Karpas-422 (cell line): ENCODE results near the gene EVI5. TPM values are rescaled to one million over a fixed set of nuclear protein-coding genes. Genes with fewer than 3 reads are reported as not detected.

Experiments used
- DNase-seq: peaks from one replicate; pipeline ENCODE4 v3.0.0-alpha.2; 2015
- H2AFZ ChIP-seq: fragments of 200-600 bp; sonication (generic); 2 replicates; pipeline ENCODE4 v1.6.1; 2014; ENCODE audit warnings: antibody characterized with exemption, low read length, mixed read lengths
- H3K27ac ChIP-seq: fragments of 200-600 bp; sonication (generic); 2 replicates; pipeline ENCODE4 v1.5.1; 2014; ENCODE audit warnings: mild to moderate bottlenecking, low read length, moderate library complexity
- H3K27me3 ChIP-seq: fragments of 200-600 bp; sonication (generic); 2 replicates; pipeline ENCODE4 v1.6.1; 2014; ENCODE audit warnings: low read length, mixed read lengths
- H3K36me3 ChIP-seq: fragments of 200-600 bp; sonication (generic); 2 replicates; pipeline ENCODE4 v1.6.1; 2014; ENCODE audit warnings: low read length, mixed read lengths; ENCODE audit not compliant: insufficient read depth
- H3K4me1 ChIP-seq: fragments of 200-600 bp; sonication (generic); 2 replicates; pipeline ENCODE4 v1.6.1; 2014; ENCODE audit warnings: mild to moderate bottlenecking, low read length, mixed read lengths
- H3K4me2 ChIP-seq: fragments of 200-600 bp; sonication (generic); 2 replicates; pipeline ENCODE4 v1.6.1; 2014; ENCODE audit warnings: low read length, low read depth, mild to moderate bottlenecking; ENCODE audit not compliant: poor library complexity, severe bottlenecking
- H3K4me3 ChIP-seq: fragments of 200-600 bp; sonication (generic); 2 replicates; pipeline ENCODE4 v1.5.1; 2014; ENCODE audit warnings: mild to moderate bottlenecking, antibody characterized with exemption, low read length, mixed read lengths
- H3K79me2 ChIP-seq: fragments of 200-600 bp; sonication (generic); 2 replicates; pipeline ENCODE4 v1.6.1; 2014; ENCODE audit warnings: mild to moderate bottlenecking, low read length, mixed read lengths
- H3K9ac ChIP-seq: fragments of 200-600 bp; sonication (generic); 2 replicates; pipeline ENCODE4 v1.6.0; 2014; ENCODE audit warnings: low read length
- H3K9me2 ChIP-seq: fragments of 200-600 bp; sonication (generic), shearing (Covaris generic); replicated peaks from 2 replicates; pipeline ENCODE4 v1.6.0; 2014; ENCODE audit warnings: mild to moderate bottlenecking, low read length, moderate library complexity; ENCODE audit not compliant: insufficient read depth
- H3K9me3 ChIP-seq: fragments of 300-700, 200-600 bp; sonication (generic); 2 replicates; pipeline ENCODE4 v1.6.1; 2014; ENCODE audit warnings: low read length, mixed read lengths
- H4K20me1 ChIP-seq: fragments of 200-600 bp; sonication (generic); 2 replicates; pipeline ENCODE4 v1.6.1; 2014; ENCODE audit warnings: mild to moderate bottlenecking, antibody characterized with exemption, low read length, low read depth; ENCODE audit not compliant: insufficient read depth
- total RNA-seq: library from RNA; depleted of rRNA; stranded (reverse); fragments of >200 nt; shearing (Covaris generic); gene quantifications from 2 replicates; pipeline ENCODE4 v1.2.3, GENCODE V29; 2014; ENCODE audit warnings: low replicate concordance

EVI5 gene
- total RNA-seq, 1 experiment from 2014 or later: 11.4 TPM

DNA sequence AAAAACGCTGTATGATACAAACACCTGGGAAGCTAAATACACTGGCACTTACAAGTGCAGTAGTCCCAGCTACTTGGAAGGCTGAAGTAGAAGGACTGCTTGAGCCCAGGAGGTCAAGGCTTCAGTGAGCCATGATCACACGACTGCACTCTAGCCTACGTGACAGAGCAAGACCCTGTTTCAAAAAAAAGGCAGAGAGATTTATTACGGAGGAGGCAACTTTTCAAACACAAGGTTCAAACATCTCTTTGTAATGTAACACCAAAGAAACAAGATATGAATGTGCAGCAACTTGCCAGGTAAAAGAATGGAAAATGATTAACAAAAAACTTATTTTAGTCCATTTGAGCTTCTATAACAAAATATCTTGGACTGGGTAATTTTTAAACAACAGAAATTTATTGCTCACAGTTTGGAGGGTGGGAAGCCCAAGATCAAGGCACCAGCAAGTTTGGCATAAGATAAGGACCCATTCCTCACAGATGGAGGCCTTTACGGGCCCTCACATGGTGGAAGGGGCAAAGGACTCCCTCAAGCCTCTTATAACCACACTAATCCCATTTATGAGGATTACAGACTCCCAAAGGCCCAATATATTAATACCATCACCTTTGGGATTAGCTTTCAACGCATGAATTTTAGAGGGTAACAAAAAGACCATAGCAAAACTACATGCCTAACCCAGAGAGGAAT, 73.3 kb downstream of the EVI5 start:
- no peaks in the 10 kb centered on the region for H3K79me2 ChIP-seq
- no peaks in the 10 kb centered on the region for H3K36me3 ChIP-seq
- H3K4me3 ChIP-seq: no peak overlapping the region
- H3K9me2 ChIP-seq: no peaks in the 10 kb centered on the region
- H3K9me3 ChIP-seq: no peaks in the 10 kb centered on the region
- H2AFZ ChIP-seq: no peak overlapping the region
- no peak overlapping the region for H3K27ac ChIP-seq
- H3K9ac ChIP-seq: no peak overlapping the region
- no peak overlapping the region for H3K4me2 ChIP-seq
- no peaks in the 10 kb centered on the region for H3K27me3 ChIP-seq
- no peak for DNase-seq
- H3K4me1 ChIP-seq: no peaks in the 10 kb centered on the region
- H4K20me1 ChIP-seq: no peaks in the 10 kb centered on the region

DNA sequence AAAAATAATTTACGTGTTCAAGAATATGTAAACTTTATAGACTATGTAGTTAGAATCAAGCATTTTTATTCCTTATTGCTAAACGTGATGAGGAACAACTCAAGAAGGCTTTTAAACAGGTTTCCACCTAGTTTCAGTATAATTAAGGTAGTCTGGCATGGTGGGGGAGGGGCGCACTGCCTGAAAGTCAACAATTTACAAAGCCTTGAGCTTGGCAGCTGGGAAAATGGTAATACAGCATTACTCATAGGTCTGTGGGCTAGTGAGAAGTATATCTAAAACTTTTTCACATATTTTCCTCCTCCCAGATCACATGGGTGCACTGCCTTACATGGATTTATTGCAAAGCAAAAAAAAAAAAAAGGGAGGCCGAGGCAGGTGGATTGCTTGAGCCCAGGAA, 75.2 kb downstream of the EVI5 start:
- no peak overlapping the region for H3K27ac ChIP-seq
- H2AFZ ChIP-seq: no peak overlapping the region
- no peaks in the 10 kb centered on the region for H4K20me1 ChIP-seq
- no peak overlapping the region for H3K9ac ChIP-seq
- no peak for DNase-seq
- no peaks in the 10 kb centered on the region for H3K9me2 ChIP-seq
- H3K9me3 ChIP-seq: no peaks in the 10 kb centered on the region
- no peaks in the 10 kb centered on the region for H3K27me3 ChIP-seq
- no peak overlapping the region for H3K4me2 ChIP-seq
- no peaks in the 10 kb centered on the region for H3K4me1 ChIP-seq
- 0 out of 2 replicates have a peak, but pooled peaks cover 3% of the 10 kb centered on the region for H3K79me2 ChIP-seq
- H3K4me3 ChIP-seq: no peak overlapping the region
- no peaks in the 10 kb centered on the region for H3K36me3 ChIP-seq

GRCh38 chr1:92708368-92708950, 76.4 kb downstream of the EVI5 start:
- DNase-seq: peak; percentile 11
- no peak overlapping the region for H3K4me2 ChIP-seq
- no peaks in the 10 kb centered on the region for H3K36me3 ChIP-seq
- H3K4me3 ChIP-seq: no peak overlapping the region
- no peak overlapping the region for H2AFZ ChIP-seq
- no peaks in the 10 kb centered on the region for H3K9me2 ChIP-seq
- no peak overlapping the region for H3K9ac ChIP-seq
- no peak overlapping the region for H3K27ac ChIP-seq
- no peaks in the 10 kb centered on the region for H3K4me1 ChIP-seq
- no peaks in the 10 kb centered on the region for H3K9me3 ChIP-seq
- H3K27me3 ChIP-seq: no peaks in the 10 kb centered on the region
- H3K79me2 ChIP-seq: 0 out of 2 replicates have a peak, but pooled peaks cover 3% of the 10 kb centered on the region
- H4K20me1 ChIP-seq: no peaks in the 10 kb centered on the region

GRCh38 chr1:92707709-92708108, 77.2 kb downstream of the EVI5 start:
- Histone ChIP-seq H4K20me1 (no peaks in the 10 kb centered on the region), H3K36me3 (no peaks in the 10 kb centered on the region), H3K9me3 (no peaks in the 10 kb centered on the region), H3K27me3 (no peaks in the 10 kb centered on the region), H3K4me2 (no peak overlapping the region), H2AFZ (no peak overlapping the region), H3K4me1 (no peaks in the 10 kb centered on the region), H3K27ac (no peak overlapping the region), H3K4me3 (no peak overlapping the region), H3K9me2 (no peaks in the 10 kb centered on the region), H3K79me2 (0 out of 2 replicates have a peak, but pooled peaks cover 3% of the 10 kb centered on the region), H3K9ac (no peak overlapping the region)
- no peak for DNase-seq

- Histone ChIP-seq H3K27me3 (no peaks in the 10 kb centered on the region), H3K9me2 (no peaks in the 10 kb centered on the region), H2AFZ (no peak overlapping the region), H3K9ac (no peak overlapping the region), H3K4me1 (no peaks in the 10 kb centered on the region), H3K4me2 (no peak overlapping the region), H3K79me2 (0 out of 2 replicates have a peak, but pooled peaks cover 3% of the 10 kb centered on the region), H3K9me3 (no peaks in the 10 kb centered on the region), H4K20me1 (no peaks in the 10 kb centered on the region), H3K4me3 (no peak overlapping the region), H3K27ac (no peak overlapping the region), H3K36me3 (no peaks in the 10 kb centered on the region)
- no peak for DNase-seq
Measured at GRCh38 chr1:92707292-92707691, 77.6 kb downstream of the EVI5 start.

DNA sequence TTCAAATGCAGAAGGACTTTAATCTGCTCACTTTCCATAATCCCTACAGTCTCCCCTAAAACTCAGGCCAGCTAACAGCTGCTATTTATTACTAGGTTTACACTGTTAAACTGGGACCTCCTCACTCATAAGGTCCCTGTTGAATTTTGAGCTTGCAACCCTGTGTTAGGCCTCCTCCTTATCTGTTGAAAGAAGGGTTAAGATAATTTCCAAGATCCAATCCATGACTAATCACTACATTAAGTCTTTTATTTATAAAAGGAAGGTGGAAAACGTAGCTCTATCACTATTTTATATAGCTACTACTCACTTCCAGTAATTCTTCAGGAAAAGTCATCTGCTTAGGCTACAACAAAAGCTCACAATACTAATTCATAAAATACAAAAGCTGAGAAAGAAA, 79.5 kb downstream of the EVI5 start:
- Histone ChIP-seq H3K9me2 (no peaks in the 10 kb centered on the region), H3K4me1 (peaks cover 3% of the 10 kb centered on the region; the same call in 1 of the 2 replicates), H2AFZ (no peak overlapping the region), H3K9ac (no peak overlapping the region), H3K27me3 (no peaks in the 10 kb centered on the region), H3K27ac (no peak overlapping the region), H3K4me2 (no peak overlapping the region), H3K79me2 (0 out of 2 replicates have a peak, but pooled peaks cover 3% of the 10 kb centered on the region), H4K20me1 (no peaks in the 10 kb centered on the region), H3K4me3 (no peak overlapping the region), H3K36me3 (no peaks in the 10 kb centered on the region), H3K9me3 (no peaks in the 10 kb centered on the region)
- no peak for DNase-seq

DNA sequence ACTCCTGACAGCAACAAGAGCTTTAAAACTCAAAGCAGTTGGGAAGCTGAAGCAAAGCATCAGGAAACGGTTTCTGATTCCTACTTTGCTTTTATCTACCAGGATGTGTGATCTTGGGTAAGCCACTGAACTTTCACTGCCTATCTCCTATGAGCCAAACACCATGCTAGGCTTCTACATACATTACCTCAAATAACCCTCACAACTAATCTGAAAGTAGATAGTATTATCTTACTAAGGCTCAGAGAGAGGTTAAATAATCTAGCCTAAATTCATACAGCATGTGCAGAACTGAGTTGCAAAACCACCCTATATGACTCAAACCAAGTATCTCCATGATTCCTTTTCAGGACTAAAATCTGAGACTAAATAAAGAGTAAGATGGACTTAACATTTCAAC, 83.8 kb downstream of the EVI5 start:
- H3K9me3 ChIP-seq: no peaks in the 10 kb centered on the region
- no peak overlapping the region for H3K27ac ChIP-seq
- H2AFZ ChIP-seq: 0 out of 2 replicates have a peak overlapping the region, but pooled peaks have one; percentile 11

GRCh38 chr1:92698932-92699331, 86.0 kb downstream of the EVI5 start:
- Histone ChIP-seq H3K9me3 (no peaks in the 10 kb centered on the region), H3K4me3 (no peak overlapping the region), H3K27me3 (no peaks in the 10 kb centered on the region), H3K79me2 (no peaks in the 10 kb centered on the region), H3K36me3 (peaks cover 4% of the 10 kb centered on the region; the same call in 1 of the 2 replicates), H3K9ac (no peak overlapping the region), H3K4me1 (peaks cover 3% of the 10 kb centered on the region; the same call in 1 of the 2 replicates), H4K20me1 (no peaks in the 10 kb centered on the region), H2AFZ (no peak overlapping the region), H3K4me2 (no peak overlapping the region), H3K9me2 (no peaks in the 10 kb centered on the region), H3K27ac (no peak overlapping the region)
- DNase-seq: peak; percentile 11

More for the DNA sequence above, 83.8 kb downstream of the EVI5 start:
- DNase-seq: peak; percentile 22
- H3K9me2 ChIP-seq: no peaks in the 10 kb centered on the region
- no peak overlapping the region for H3K4me2 ChIP-seq
- no peak overlapping the region for H3K9ac ChIP-seq
- no peaks in the 10 kb centered on the region for H4K20me1 ChIP-seq
- H3K36me3 ChIP-seq: peaks cover 4% of the 10 kb centered on the region; the same call in 1 of the 2 replicates
- no peaks in the 10 kb centered on the region for H3K79me2 ChIP-seq
- no peaks in the 10 kb centered on the region for H3K27me3 ChIP-seq
- no peak overlapping the region for H3K4me3 ChIP-seq
- H3K4me1 ChIP-seq: peaks cover 3% of the 10 kb centered on the region; the same call in 1 of the 2 replicates
